Hematopoietic multipotent progenitor cell treated with erythropoietin and hydrocortisone succinate and interleukin-3 and kit ligand, for 17 days (in vitro differentiated cells): ENCODE data around the gene SYVN1.

Experiments used
- DNase-seq: peaks from one replicate; pipeline ENCODE4 v3.0.0-alpha.2; 2015; ENCODE audit warnings: low spot score

SYVN1 gene

DNA sequence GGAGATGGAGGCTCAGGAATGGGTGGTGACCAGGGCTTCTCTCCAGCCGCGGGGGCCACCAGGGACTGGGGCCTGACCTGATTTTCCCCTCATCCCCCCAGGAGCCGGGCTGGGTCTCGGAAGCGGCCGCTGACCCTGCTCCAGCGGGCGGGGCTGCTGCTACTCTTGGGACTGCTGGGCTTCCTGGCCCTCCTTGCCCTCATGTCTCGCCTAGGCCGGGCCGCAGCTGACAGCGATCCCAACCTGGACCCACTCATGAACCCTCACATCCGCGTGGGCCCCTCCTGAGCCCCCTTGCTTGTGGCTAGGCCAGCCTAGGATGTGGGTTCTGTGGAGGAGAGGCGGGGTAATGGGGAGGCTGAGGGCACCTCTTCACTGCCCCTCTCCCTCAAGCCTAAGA, 46.5 kb downstream of the SYVN1 start:
- DNase-seq: no peak

DNA sequence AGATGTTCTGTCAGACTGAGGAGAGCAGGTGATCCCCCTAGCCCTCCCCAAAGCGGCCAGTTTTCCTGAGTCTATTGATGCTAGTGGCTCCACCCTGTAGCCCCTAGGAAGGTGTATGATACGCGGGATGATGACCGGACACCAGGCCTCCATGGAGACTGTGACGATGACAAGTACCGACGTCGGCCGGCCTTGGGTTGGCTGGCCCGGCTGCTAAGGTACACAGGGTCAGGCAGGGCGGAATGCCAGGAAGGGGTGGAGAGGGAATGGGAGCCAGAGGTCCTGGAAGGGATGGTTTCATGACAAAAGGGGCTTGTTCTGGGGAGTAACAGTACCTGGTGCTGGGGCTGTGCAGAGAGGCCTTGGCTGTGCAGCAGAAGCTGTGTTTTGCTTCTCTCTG, 47.1 kb downstream of the SYVN1 start:
- DNase-seq: no peak

DNA sequence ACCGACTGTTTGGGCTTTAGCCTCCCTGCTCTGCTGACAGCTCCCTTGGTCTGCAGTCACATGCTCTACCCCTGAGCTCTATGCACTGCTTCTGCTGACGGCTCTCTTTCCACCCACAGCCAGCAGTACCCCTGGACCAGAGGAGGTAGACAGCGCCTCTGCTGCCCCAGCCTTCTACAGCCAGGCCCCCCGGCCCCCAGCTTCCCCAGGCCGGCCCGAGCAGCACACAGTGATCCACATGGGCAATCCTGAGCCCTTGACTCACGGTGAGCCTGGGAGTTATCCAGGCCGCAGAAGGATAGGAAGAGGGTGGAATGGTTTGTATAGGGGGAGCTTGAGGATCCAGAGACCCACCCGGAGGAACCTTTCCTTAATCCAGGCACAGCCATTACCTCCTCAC, 47.5 kb downstream of the SYVN1 start:
- no peak for DNase-seq

DNA sequence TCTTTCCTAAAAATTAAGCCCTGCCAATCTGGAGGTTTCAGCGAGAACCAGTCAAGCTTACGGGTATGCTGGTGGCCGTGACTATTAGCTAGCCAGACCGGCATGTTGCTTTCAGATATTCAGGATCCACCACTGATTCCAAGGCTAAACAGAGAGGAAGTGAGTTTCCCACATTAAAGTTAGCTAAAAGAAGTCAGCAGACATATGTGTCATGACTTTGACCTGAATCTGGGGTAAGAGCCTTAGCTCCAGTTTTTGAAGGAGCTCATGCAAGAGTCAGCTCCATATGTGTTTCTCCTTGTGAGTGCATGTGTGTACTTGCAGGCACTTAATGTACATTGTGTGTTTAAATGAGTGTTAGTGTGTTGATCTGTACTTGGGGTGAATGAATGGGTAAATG, 48.9 kb downstream of the SYVN1 start:
- no peak for DNase-seq

DNA sequence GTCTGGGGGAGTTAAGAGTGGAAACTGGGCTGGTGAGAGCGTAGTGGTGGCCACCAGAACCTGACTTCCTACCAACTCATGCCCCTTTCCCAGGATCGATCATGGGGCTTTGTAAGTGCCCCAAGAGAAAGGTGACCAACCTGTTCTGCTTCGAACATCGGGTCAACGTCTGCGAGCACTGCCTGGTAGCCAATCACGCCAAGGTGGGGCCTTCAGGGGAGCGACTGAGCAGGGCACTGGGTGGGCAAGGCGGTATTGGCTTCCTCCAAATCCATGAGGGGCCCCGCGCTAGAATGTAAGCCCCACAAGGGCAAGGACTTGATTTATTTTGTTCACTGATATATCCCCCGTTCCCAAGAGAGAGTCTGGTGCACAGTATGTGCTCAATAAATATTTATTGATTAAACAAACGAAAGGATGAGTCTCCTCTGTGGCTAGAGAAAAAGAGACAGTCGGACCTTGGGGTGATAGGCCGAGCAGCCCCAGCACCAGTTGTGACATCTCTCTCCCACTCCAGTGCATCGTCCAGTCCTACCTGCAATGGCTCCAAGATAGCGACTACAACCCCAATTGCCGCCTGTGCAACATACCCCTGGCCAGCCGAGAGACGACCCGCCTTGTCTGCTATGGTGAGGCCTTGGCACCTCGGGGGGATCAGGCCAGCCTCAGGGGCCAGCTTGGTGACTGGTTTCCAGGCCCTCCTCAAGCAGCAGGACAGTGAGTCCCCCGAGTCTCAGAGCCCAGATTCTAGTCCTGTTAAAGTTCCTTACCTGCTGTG, 49.5 kb downstream of the SYVN1 start:
- no peak for DNase-seq

DNA sequence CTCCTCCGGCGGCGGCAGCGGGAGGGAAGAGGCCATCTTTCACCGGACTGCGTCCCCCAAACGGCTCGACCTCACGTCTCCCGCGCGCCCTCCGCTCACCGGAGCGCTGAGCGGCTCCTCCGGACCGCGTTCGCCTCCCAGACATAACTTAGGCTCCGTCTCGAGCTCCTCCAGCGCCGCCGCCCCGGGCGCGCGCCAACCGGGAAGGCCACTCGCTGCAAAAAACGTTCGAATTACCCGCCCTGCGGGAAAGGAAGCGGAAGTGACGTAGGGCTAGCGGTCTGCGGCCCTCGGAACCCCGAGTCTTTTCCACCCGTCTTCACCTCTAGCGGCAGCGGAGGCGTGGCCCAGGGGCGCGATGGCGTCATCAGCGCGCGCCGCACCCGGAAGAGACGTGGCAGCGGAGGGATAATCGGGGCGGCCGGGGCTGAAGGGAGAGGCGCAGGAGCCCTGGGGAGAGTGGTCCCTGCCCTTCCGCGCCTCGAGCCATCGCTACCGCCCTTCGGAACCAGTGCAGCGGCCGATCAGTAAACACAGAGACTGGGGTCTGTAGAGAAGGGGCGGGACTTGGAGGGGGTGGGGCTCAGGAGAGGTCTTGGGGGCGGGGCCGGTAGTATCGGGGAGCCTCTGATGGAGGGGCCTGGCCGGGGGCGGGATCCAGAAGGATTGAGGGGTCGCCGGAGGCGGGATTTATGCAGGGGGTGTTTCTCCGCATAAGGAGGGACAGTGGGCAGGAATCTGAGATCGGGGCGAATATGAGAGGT, 50.3 kb downstream of the SYVN1 start, which contains the start of the genes CDCA5 and ZFPL1:
CDCA5 (minus strand) TSS at position 207 of the 764 bp plus-strand sequence; CDS start at position 145, 62 bp downstream.
ZFPL1 (plus strand) TSS at position 389 of the 764 bp plus-strand sequence. CDS start 477 bp downstream, outside the sequence.
- DNase-seq: peak; percentile 98

DNA sequence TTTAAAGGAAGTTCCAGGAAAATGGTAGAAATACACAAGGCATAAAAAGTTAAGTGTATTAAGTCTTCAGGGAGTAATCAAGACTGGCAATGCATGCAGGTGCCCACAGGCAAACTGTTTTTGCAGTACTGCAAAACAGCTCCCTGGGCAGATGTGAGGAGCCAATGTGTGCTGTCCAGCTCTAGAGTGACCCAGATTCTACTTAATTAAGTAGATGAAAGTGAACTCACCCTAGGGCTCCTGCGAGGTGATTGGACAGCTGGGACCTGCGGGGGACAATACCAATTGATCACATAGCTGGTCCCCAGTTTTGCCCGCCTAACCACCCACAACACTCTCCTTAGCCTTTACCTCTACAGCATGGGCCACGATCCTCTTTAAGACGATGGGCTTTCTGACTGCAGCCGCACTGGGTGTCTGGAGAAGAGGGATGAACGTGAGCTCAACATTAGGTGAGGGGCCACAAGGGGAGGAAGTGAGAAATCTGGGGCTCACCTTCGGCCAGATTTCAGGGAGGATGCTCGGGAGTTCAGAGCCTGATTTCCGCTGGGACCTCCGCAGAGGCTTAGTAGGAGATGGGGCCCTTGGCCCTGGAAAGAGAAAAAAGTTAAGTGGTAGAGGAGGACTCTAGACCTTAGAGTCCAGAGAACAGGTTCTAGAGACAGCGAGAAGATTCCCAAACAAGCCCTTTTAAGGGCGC, 51.0 kb downstream of the SYVN1 start:
- DNase-seq: no peak

DNA sequence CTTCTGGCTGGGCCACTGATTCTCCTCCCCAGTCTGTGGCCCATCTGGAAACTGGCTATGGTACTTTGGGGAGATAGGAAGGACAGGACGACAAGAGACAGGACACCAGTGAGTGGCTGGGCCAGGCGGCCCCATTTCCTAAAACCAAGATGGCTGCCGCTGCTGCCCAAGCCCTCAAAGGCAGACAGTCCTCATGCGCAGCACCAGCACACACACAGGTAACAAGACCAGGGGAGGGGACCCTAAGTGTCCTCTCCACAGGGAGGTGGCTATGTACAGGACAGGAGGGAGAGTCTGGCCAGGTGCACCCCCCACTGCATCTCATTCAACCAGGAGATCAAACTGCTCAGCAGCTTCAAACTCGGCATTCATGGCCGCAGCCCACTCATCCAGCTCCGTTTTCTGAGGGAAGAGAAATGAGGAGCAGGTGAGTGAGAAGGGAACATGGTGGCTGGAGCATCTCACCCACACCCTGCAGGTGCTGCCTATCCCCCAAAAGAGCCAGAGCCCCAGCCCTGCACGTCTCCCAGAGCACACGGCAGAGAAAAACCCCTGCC, 55.5 kb downstream of the SYVN1 start:
- DNase-seq: no peak

DNA sequence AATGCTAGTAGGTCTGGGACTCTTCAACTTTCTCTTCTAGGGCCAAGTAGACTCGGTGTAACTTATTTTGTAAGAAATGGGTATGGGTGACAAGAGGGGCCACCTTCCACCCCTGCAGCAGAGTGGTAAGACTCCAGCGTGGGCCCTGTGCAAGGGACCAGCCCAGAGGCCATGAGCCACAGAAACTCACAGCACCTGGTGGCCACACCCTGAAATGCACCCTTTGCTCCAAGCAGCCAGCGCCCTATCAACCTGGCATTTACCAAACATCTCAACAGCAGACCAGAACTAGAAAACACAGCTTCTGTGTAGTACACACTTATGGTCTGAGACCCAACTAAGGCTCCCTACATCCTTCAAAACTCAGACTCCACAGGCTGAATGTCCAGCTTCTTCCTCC, 56.2 kb downstream of the SYVN1 start:
- peak; percentile 64 for DNase-seq

DNA sequence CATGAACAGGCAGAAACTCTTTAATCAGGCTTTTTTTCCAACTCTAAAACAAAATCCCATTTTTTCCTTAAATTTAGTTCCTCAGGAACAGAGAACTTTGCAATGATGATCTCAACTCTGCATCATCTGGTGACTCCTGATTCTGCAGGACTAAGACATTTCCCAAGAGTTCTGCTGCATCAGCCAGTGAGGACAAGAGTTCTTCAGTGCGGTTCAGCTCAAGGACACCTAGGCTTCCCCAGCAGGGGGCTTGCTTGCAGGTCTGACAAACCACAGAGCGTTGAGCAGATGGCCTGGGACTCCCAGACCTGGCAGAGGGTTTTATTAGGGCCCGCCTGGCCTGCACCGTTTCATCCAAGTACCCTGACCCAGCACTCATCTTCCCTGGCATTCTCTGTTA, 56.9 kb downstream of the SYVN1 start:
- DNase-seq: no peak
